Natural killer cell (primary cell): ENCODE data around the gene RMDN3. TPM values are rescaled to one million over a fixed set of nuclear protein-coding genes. Genes with fewer than 3 reads are reported as not detected.

Experiments
- ATAC-seq, 3 donors: fragments of 150-1000 bp in 2 of 3; fragments of 200-7000 bp in 1 of 3; cut with Tn5 transposase; 1 replicate in 1 of 3; 2 replicates in 2 of 3; pipeline ENCODE4 v1.10.0; 2021; ENCODE audit warnings: mild to moderate bottlenecking in 2 of 3, moderate library complexity in 2 of 3
- DNase-seq, 2 donors: peaks; one replicate each; pipeline versions ENCODE4 v3.0.0 to v3.0.0-alpha.2; 2013 to 2021; ENCODE audit warnings: mixed read lengths in 1 of 2
- H3K27ac ChIP-seq: one replicate; pipeline ENCODE4 v1.5.1; 2013; ENCODE audit warnings: mild to moderate bottlenecking, low read length
- H3K27me3 ChIP-seq: one replicate; pipeline ENCODE4 v1.6.1; 2013; ENCODE audit warnings: low read length; ENCODE audit not compliant: control insufficient read depth, insufficient read depth
- H3K36me3 ChIP-seq: one replicate; pipeline ENCODE4 v1.6.1; 2013; ENCODE audit warnings: low read length; ENCODE audit not compliant: control insufficient read depth, insufficient read depth
- H3K4me1 ChIP-seq: one replicate; pipeline ENCODE4 v1.6.1; 2013; ENCODE audit warnings: low read length; ENCODE audit not compliant: control insufficient read depth, insufficient read depth
- H3K4me3 ChIP-seq: one replicate; pipeline ENCODE4 v1.5.1; 2013; ENCODE audit warnings: low read length
- H3K9me3 ChIP-seq: one replicate; pipeline ENCODE4 v1.6.1; 2013; ENCODE audit warnings: low read length; ENCODE audit not compliant: control insufficient read depth, insufficient read depth
- H3K27ac Mint-ChIP-seq, 2 donors: one replicate each; pipeline ENCODE4 v1.8.0; 2022; ENCODE audit warnings: mild to moderate bottlenecking in 2 of 2, mixed read lengths in 2 of 2, moderate library complexity in 1 of 2
- H3K27me3 Mint-ChIP-seq, 2 donors: one replicate each; pipeline ENCODE4 v1.8.0; 2022; ENCODE audit warnings: low read depth in 2 of 2, mixed read lengths in 2 of 2
- H3K36me3 Mint-ChIP-seq: one replicate; pipeline ENCODE4 v1.8.0; 2022; ENCODE audit warnings: mixed read lengths
- H3K4me1 Mint-ChIP-seq, 2 donors: one replicate each; pipeline ENCODE4 v1.8.0; 2022; ENCODE audit warnings: mixed read lengths in 2 of 2
- H3K4me3 Mint-ChIP-seq: one replicate; pipeline ENCODE4 v1.8.0; 2022; ENCODE audit warnings: mild to moderate bottlenecking, moderate library complexity, mixed read lengths
- H3K9me3 Mint-ChIP-seq, 2 donors: one replicate each; pipeline ENCODE4 v1.8.0; 2022; ENCODE audit warnings: mixed read lengths in 2 of 2
- WGBS: methylation state at CpG from one replicate; pipeline ENCODE4 v1.1.7; 2013; ENCODE audit warnings: missing lambda C conversion rate; ENCODE audit not compliant: insufficient coverage; 5-methylcytosine and 5-hydroxymethylcytosine counted together
- intact Hi-C: fragments of 100-400 bp; cut with micrococcal nuclease; formaldehyde crosslinking; loops from one replicate; pipeline ENCODE4 v1.14.2; 2022
- total RNA-seq, 4 donors: library from RNA; stranded (reverse); fragments of 120-200 nt in 1 of 4; gene quantifications; one replicate each; pipeline versions ENCODE4 v1.2.3 to v1.2.4, GENCODE V29; 2013 to 2022
- TF ChIP-seq, protein P1 (sequence below): fragments of 200-600 bp; IDR thresholded peaks from one replicate; pipeline ENCODE4 v1.8.0; 2022; ENCODE audit warnings: antibody characterized with exemption

RMDN3 gene
- total RNA-seq, 3 donors from 2014 or later (not counting 1 experiment from before 2014, with no cell fraction given): 52.8 to 82.3 (median 72.0) TPM

DNA sequence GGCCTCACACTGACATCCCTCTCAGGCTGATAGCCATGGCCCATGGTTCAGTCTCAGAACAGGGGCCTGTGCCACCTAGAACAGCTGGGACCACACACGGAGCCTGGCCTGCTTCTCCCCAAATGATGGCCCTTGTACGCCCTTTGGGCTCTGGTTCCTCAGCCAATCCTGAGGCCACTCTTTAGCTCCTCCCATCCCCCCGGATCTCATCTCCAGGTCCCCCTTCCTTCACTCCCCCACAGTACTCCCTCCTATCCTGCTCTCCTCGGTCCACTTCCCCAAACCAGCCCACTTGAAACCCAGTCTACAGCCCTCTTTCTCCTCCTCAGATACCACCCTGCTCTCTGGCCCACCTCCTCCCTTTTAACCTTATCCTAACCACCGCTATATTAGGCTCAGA, 34.1 kb upstream of the RMDN3 start:
- H3K9me3 ChIP-seq: no peaks in the 10 kb centered on the region
- Mint-ChIP-seq H3K9me3 (no peaks in the 10 kb centered on the region), H3K4me3 (no peak overlapping the region), H3K36me3 (no peaks in the 10 kb centered on the region), H3K4me1 (peaks cover 31 to 32% of the 10 kb centered on the region in 2 donors), H3K27me3 (no peaks in the 10 kb centered on the region), H3K27ac (peak overlapping the region; percentile 3 to 75)
- ATAC-seq (no peak), DNase-seq (no peak)
- WGBS: 89% methylated on average over 5 of the region's 5 CpGs
- no peak overlapping the region for H3K27ac ChIP-seq
- H3K27me3 ChIP-seq: no peaks in the 10 kb centered on the region
- intact Hi-C loops: no loop called here
- H3K4me3 ChIP-seq: no peak overlapping the region
- peaks cover 26% of the 10 kb centered on the region for H3K4me1 ChIP-seq
- H3K36me3 ChIP-seq: peaks cover 7% of the 10 kb centered on the region
- TF ChIP-seq, protein P1, sequence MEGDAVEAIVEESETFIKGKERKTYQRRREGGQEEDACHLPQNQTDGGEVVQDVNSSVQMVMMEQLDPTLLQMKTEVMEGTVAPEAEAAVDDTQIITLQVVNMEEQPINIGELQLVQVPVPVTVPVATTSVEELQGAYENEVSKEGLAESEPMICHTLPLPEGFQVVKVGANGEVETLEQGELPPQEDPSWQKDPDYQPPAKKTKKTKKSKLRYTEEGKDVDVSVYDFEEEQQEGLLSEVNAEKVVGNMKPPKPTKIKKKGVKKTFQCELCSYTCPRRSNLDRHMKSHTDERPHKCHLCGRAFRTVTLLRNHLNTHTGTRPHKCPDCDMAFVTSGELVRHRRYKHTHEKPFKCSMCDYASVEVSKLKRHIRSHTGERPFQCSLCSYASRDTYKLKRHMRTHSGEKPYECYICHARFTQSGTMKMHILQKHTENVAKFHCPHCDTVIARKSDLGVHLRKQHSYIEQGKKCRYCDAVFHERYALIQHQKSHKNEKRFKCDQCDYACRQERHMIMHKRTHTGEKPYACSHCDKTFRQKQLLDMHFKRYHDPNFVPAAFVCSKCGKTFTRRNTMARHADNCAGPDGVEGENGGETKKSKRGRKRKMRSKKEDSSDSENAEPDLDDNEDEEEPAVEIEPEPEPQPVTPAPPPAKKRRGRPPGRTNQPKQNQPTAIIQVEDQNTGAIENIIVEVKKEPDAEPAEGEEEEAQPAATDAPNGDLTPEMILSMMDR: no peak

DNA sequence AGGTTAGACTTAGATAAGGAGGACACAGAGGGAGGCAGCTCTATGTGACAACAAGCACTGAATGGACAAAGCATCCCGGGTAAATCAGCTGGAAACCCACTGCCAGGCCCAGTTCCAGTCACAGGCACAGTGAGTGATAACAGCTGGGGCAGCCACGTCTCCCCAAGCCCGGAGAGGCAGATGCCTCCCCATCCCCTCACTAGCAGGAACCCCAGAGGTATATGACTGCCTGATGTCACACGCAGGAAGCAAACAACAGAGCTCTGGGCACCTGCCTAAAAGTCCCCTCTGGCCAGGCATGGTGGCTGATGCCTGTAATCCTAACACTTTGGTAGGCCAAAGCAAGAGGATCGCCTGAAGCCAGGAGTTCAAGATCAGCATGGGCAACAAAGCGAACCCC, 32.9 kb upstream of the RMDN3 start:
- H3K27ac Mint-ChIP-seq: peak overlapping the region; percentile 79 to 87
- H3K36me3 ChIP-seq: peaks cover 7% of the 10 kb centered on the region
- no peak overlapping the region for H3K4me3 ChIP-seq
- H3K9me3 Mint-ChIP-seq: no peaks in the 10 kb centered on the region
- peak overlapping the region; percentile 56 for H3K27ac ChIP-seq
- DNase-seq (no peak), ATAC-seq (peak in 1 of 3 donors; percentile 21)
- no peaks in the 10 kb centered on the region for H3K9me3 ChIP-seq
- no peaks in the 10 kb centered on the region for H3K36me3 Mint-ChIP-seq
- H3K27me3 Mint-ChIP-seq: no peaks in the 10 kb centered on the region
- TF ChIP-seq, protein P1: no peak
- H3K4me1 Mint-ChIP-seq: peaks cover 31 to 35% of the 10 kb centered on the region in 2 donors
- intact Hi-C loops: no loop called here
- WGBS: 82% methylated on average over 6 of the region's 6 CpGs
- H3K4me1 ChIP-seq: peaks cover 26% of the 10 kb centered on the region
- H3K4me3 Mint-ChIP-seq: no peak overlapping the region
- H3K27me3 ChIP-seq: no peaks in the 10 kb centered on the region

DNA sequence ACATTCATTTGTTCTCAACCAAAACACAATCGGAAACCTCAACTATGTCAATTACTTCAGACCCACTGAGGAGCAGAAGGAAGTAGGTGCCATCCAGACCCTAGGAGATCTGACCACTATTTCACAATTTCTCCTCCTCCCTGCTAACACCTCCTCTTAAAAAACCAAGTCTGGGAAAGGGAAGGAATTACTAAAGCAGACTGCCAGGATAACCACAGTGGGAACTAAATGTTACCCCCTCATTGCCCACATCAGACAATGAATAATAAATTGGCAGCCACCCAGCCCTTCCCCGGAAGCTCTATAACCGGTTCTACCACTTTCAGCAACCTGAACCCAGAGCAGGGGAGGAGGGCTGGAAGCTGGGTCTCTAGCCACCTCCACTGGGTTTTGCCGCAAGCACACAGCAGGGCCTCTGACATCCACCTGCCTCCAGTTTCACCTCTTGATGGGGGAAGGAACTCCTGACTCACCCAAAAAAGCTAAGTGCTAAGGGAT, 32.3 kb upstream of the RMDN3 start:
- Histone ChIP-seq H3K9me3 (no peaks in the 10 kb centered on the region), H3K27me3 (no peaks in the 10 kb centered on the region), H3K4me1 (peaks cover 26% of the 10 kb centered on the region), H3K27ac (peak overlapping the region; percentile 56), H3K4me3 (no peak overlapping the region), H3K36me3 (peaks cover 5% of the 10 kb centered on the region)
- Mint-ChIP-seq H3K27ac (peak overlapping the region; percentile 79 to 87), H3K4me1 (peaks cover 36 to 40% of the 10 kb centered on the region in 2 donors), H3K36me3 (no peaks in the 10 kb centered on the region), H3K4me3 (peak overlapping the region; percentile 32), H3K27me3 (no peaks in the 10 kb centered on the region), H3K9me3 (no peaks in the 10 kb centered on the region)
- ATAC-seq (peak; percentile 46 to 54 (median 53)), DNase-seq (peak in 1 of 2 donors; percentile 63)
- TF ChIP-seq, protein P1: no peak
- WGBS: 12% methylated on average over 4 of the region's 4 CpGs
- intact Hi-C loops: no loop called here

DNA sequence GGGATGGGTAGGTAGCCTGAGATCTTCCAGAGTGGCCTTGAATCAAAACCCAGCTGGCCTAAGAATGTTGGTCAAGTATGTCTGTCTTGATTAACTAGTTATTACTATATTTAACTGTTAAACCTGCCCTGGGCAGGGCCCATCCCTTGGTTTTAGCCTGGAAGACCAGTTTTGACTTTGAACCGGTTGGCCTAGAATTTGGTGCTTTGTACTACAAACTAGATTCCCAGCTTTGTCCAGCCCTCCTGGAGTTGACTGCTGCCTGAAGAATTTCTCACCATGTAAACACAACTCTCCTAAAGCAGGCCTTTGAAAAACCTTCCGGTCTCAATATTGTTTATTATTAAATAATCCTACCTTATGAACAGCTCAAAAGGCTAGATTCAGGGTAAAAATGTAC, 30.8 kb upstream of the RMDN3 start:
- WGBS: 100% methylated on average over 1 of the region's 2 CpGs
- H3K9me3 ChIP-seq: no peaks in the 10 kb centered on the region
- no peaks in the 10 kb centered on the region for H3K36me3 ChIP-seq
- no peak overlapping the region for H3K4me3 ChIP-seq
- H3K4me1 ChIP-seq: peaks cover 26% of the 10 kb centered on the region
- Mint-ChIP-seq H3K27me3 (no peaks in the 10 kb centered on the region), H3K4me1 (peaks cover 37 to 38% of the 10 kb centered on the region in 2 donors), H3K27ac (peak overlapping the region in 1 of 2 donors; percentile 79), H3K36me3 (no peaks in the 10 kb centered on the region), H3K4me3 (no peak overlapping the region), H3K9me3 (no peaks in the 10 kb centered on the region)
- DNase-seq (no peak), ATAC-seq (no peak)
- TF ChIP-seq, protein P1: no peak
- H3K27me3 ChIP-seq: no peaks in the 10 kb centered on the region
- intact Hi-C loops: no loop called here
- no peak overlapping the region for H3K27ac ChIP-seq
